Thoracic aorta (tissue), 2 donors: ENCODE data around the gene RAP1GAP2. TPM values are rescaled to one million over a fixed set of nuclear protein-coding genes. Genes with fewer than 3 reads are reported as not detected.

ENCODE experiments used
- ATAC-seq: fragments of 150-250 bp; one replicate; pipeline ENCODE4 v1.8.0; 2017; ENCODE audit warnings: low read depth; ENCODE audit not compliant: insufficient number of reproducible peaks, low FRiP score
- DNase-seq: peaks from one replicate; pipeline ENCODE4 v3.0.0-alpha.2; 2020; ENCODE audit warnings: low spot score
- H3K27ac ChIP-seq, 2 donors: fragments of 200-600 bp; sonication (generic); 1 replicate in 1 of 2; 2 replicates in 1 of 2; pipeline ENCODE4 v1.5.1; 2016; ENCODE audit warnings: mild to moderate bottlenecking in 2 of 2, moderate library complexity in 2 of 2
- H3K27me3 ChIP-seq: fragments of 200-600 bp; sonication (generic); replicated peaks from 2 replicates; pipeline ENCODE4 v1.6.0; 2016; ENCODE audit warnings: mild to moderate bottlenecking; ENCODE audit not compliant: insufficient read depth
- H3K36me3 ChIP-seq: fragments of 200-600 bp; sonication (generic); one replicate; pipeline ENCODE4 v1.5.1; 2016
- H3K4me1 ChIP-seq, 2 donors: fragments of 200-600 bp; sonication (generic); 1 replicate in 1 of 2; 2 replicates in 1 of 2; pipeline versions ENCODE4 v1.5.1 to v1.6.0; 2016; ENCODE audit warnings: low read depth in 2 of 2, mild to moderate bottlenecking in 1 of 2; ENCODE audit not compliant: control insufficient read depth in 1 of 2
- H3K4me3 ChIP-seq: fragments of 200-600 bp; sonication (generic); 2 replicates; pipeline ENCODE4 v1.5.1; 2016; ENCODE audit warnings: mild to moderate bottlenecking
- H3K9me3 ChIP-seq: fragments of 200-600 bp; sonication (generic); 2 replicates; pipeline ENCODE4 v1.5.1; 2016
- CTCF ChIP-seq: fragments of 200-600 bp; sonication (generic); IDR thresholded peaks from one replicate; pipeline ENCODE4 v1.5.1; 2019; ENCODE audit warnings: antibody characterized with exemption
- total RNA-seq, 2 donors: library from RNA; depleted of rRNA; stranded (reverse); fragments of >200 nt; gene quantifications; one replicate each; pipeline versions ENCODE4 v1.1.0 to v1.2.3, GENCODE V29; 2016

Gene RAP1GAP2
- total RNA-seq, 2 donors from 2014 or later, result 10.0 to 12.4 TPM

DNA sequence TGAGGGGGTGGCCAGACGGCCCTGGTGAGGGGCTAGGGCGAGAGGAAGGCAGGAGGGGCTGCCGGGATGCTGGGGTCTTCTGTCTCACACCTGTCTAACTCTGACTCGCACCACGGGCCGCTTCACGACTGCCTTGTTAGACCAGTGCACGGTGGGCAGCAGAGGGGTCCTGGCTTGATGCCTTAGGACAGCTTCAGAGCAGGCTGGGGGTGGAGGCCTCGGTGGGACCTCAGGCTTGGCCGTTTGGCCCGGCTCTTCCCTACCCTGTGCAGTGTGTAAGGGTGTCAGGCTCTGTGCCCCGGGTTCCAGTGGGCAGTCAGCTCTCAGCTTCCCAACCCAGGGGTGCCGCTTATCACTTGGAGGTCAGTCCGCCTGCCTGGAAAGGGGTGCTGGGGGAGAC is 166.5 kb downstream of the RAP1GAP2 start:
- TF ChIP-seq CTCF, result no peak
- Histone ChIP-seq H3K36me3 (no peaks in the 10 kb centered on the region), H3K27ac (no peak overlapping the region), H3K27me3 (no peaks in the 10 kb centered on the region), H3K9me3 (no peaks in the 10 kb centered on the region), H3K4me1 (peaks cover 2 to 8% of the 10 kb centered on the region in 2 donors), H3K4me3 (no peak overlapping the region)
- DNase-seq (no peak), ATAC-seq (no peak)

GRCh38 chr17:2963332-2964027 is 167.2 kb downstream of the RAP1GAP2 start:
- no peaks in the 10 kb centered on the region for H3K27me3 ChIP-seq
- no peaks in the 10 kb centered on the region for H3K36me3 ChIP-seq
- H3K4me1 ChIP-seq, result peaks cover 3 to 12% of the 10 kb centered on the region in 2 donors
- no peak for ATAC-seq
- no peak overlapping the region for H3K4me3 ChIP-seq
- H3K27ac ChIP-seq, result no peak overlapping the region
- TF ChIP-seq CTCF, result no peak
- no peaks in the 10 kb centered on the region for H3K9me3 ChIP-seq
- no peak for DNase-seq

GRCh38 chr17:2964028-2964356 is 167.8 kb downstream of the RAP1GAP2 start:
- Histone ChIP-seq H3K36me3 (no peaks in the 10 kb centered on the region), H3K27ac (no peak overlapping the region), H3K4me1 (peaks cover 3 to 12% of the 10 kb centered on the region in 2 donors), H3K4me3 (no peak overlapping the region), H3K27me3 (no peaks in the 10 kb centered on the region), H3K9me3 (no peaks in the 10 kb centered on the region)
- no peak for ATAC-seq
- DNase-seq, result no peak
- no peak for TF ChIP-seq CTCF

- H3K27ac ChIP-seq, result no peak overlapping the region
- ATAC-seq (no peak), DNase-seq (no peak)
- peaks cover 3 to 12% of the 10 kb centered on the region in 2 donors for H3K4me1 ChIP-seq
- no peaks in the 10 kb centered on the region for H3K27me3 ChIP-seq
- H3K4me3 ChIP-seq, result no peak overlapping the region
- TF ChIP-seq CTCF, result no peak
- no peaks in the 10 kb centered on the region for H3K36me3 ChIP-seq
- no peaks in the 10 kb centered on the region for H3K9me3 ChIP-seq
Observed at GRCh38 chr17:2964370-2964769, 168.1 kb downstream of the RAP1GAP2 start.

- Histone ChIP-seq H3K27me3 (no peaks in the 10 kb centered on the region), H3K9me3 (no peaks in the 10 kb centered on the region), H3K4me3 (no peak overlapping the region), H3K36me3 (no peaks in the 10 kb centered on the region), H3K4me1 (peaks cover 3 to 12% of the 10 kb centered on the region in 2 donors), H3K27ac (no peak overlapping the region)
- DNase-seq (no peak), ATAC-seq (no peak)
- TF ChIP-seq CTCF, result no peak
Observed at GRCh38 chr17:2964831-2965230, 168.6 kb downstream of the RAP1GAP2 start.
